ENCODE measurements around the gene DPEP2NB.

The DPEP2NB gene, protein sequence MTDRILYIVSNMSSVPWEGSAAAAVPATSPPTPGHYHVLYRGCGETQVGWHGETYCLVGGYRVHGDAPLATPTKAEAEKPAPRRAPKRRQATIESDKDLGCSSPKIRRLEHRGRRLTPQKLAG

DNA sequence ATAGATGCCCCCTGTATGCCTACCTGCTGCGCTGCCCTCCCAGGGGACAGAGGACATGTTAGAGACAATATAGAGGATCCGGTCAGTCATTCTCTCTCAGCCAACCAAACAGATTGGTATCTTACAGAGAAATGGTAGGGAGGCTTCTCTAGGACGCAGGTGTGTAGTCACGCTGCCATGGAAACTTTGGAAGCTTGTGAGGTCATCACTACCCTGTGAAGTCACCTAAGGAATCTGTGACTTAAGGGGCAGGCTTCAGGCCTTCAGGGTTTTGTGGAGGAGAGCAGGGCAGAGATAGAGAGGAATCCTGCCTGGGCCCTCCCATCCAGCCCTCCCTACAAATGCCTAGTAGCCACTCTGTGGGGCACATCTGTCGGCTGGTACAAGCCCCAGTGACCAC is at the start of gene DPEP2NB:
Gene DPEP2NB (minus strand): TSS at position 231 of the 400 bp plus-strand sequence. CDS start 141 bp downstream, at position 90.
- Histone ChIP-seq H4K20me1 (no peaks in the 10 kb centered on the region), H3K27me3 (no peaks in the 10 kb centered on the region), H3K4me2 (no peak within 1 kb of the TSS), H3K36me3 (no peaks in the 10 kb centered on the region), H3K4me1 (no peaks in the 10 kb centered on the region), H3K4me3 (no peak within 1 kb of the TSS), H3K27ac (no peak within 1 kb of the TSS), H3K9me3 (no peaks in the 10 kb centered on the region), H3K9ac (no peak within 1 kb of the TSS)
- TF ChIP-seq Cebpa-rat (IDR thresholded peaks at IDR 0.05) = no peak

DNA sequence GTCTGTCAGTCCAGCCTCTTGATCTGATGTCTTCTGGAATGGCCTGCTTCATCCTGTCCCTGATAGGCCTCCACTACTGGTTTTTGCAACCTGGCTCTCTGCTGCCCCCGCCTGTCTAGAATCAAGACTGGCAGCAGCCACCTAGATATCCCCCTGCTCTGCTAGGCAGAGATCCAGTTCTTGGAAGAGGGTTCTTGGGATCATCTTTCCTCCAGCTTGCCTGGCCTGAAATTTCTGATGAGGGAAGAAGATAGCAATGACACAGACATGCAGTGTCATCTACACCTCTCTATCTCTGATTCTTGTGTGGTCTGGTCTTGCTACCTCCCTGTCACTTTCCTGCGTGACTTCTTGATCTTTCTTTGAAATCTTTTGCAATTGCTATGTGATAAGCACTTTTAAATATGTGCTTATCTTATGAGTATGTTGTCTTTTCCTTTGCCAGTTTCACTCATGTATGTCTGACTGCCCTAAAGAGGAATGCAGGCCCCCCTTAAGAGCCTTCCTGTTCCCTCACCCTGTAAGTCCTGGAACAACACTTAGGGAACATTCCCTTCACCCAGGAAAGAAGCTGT is 49.2 kb upstream of the DPEP2NB start:
- H3K27me3 ChIP-seq = no peaks in the 10 kb centered on the region
- H3K4me1 ChIP-seq = peaks cover 21% of the 10 kb centered on the region
- H3K4me3 ChIP-seq = no peak overlapping the region
- H3K9me3 ChIP-seq = no peaks in the 10 kb centered on the region
- H4K20me1 ChIP-seq = peaks cover 26% of the 10 kb centered on the region
- H3K9ac ChIP-seq = no peak overlapping the region
- no peak overlapping the region for H3K4me2 ChIP-seq
- H3K36me3 ChIP-seq = peaks cover 76% of the 10 kb centered on the region
- no peak overlapping the region for H3K27ac ChIP-seq
- no peak for TF ChIP-seq Cebpa-rat (IDR thresholded peaks at IDR 0.05)

DNA sequence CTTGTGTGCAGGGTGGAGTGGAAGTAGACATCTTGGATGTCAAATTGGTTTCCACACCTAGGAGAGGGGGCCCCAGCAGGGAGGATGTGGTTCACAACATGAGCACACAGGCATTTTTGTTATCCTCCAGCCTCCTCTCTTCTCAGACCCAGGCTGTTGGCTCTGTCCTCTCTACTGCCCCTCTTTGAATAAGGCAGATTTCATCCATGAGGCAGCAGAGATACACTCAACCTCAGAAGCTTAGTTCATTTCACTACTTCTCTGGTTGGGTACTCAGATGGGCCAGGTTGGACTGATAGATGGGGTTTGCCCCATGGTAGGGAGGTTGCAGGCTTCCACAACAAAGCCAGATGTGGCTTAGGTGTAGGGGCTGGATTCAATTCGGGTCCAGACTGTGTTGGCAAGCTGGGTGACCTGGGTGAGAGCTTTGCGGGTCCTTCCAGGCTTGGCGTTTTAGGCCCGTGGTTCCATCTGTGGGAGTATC is 47.2 kb upstream of the DPEP2NB start:
- Histone ChIP-seq H3K4me1 (peaks cover 14% of the 10 kb centered on the region), H3K27ac (no peak overlapping the region)
- no peak for TF ChIP-seq Cebpa-rat (IDR thresholded peaks at IDR 0.05)

DNA sequence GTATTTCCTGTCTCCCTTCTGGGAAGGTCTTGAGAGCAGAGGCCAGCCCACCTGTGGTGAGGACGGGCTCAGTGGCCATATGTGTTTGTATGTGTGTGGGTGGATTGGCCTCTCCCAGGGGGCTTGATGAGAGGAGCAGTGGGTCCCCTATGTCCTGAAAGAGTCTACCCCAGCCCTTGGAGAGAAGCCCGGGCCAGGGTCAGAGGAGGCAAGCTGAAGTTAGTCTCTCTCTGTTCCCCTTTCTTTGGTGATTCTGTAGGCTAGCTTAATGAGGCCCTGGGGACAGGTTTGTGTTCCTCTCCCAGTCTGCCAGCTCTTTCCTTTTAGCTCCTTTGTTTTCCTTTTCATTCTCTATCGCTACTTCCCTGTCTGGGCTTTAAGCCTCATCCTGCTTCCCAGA is 45.7 kb upstream of the DPEP2NB start:
- Histone ChIP-seq H4K20me1 (peaks cover 13% of the 10 kb centered on the region; the same call in 1 of the 2 replicates), H3K4me1 (peaks cover 14% of the 10 kb centered on the region), H3K27ac (no peak overlapping the region)

More for the DNA sequence above, 47.2 kb upstream of the DPEP2NB start:
- Histone ChIP-seq H3K4me3 (no peak overlapping the region), H3K27me3 (no peaks in the 10 kb centered on the region), H3K9ac (no peak overlapping the region), H3K4me2 (no peak overlapping the region), H3K9me3 (no peaks in the 10 kb centered on the region), H4K20me1 (peaks cover 13% of the 10 kb centered on the region; the same call in 1 of the 2 replicates), H3K36me3 (peaks cover 80% of the 10 kb centered on the region)

DNA sequence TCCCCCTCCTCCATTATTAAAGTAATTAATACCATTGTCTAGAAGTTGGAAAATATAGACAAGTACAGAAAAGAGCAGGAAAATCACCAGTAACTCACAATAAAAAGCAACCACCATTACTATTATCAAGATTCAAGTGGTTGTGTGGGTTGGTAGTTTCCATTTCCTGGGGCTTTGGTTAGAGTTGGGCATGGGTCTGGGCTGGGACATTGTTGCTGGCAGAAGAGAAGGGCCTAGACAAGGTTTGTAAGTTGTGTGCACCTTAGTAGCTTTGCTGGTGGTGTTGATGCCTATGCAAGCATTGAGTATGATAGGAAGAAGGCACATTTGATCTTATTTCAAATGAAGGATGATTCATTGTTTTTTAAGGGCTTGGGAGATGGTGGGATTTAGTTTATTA is 44.1 kb upstream of the DPEP2NB start:
- Histone ChIP-seq H3K4me2 (no peak overlapping the region), H3K27ac (no peak overlapping the region), H3K9ac (no peak overlapping the region), H3K36me3 (peaks cover 78% of the 10 kb centered on the region), H3K4me3 (no peak overlapping the region), H3K27me3 (no peaks in the 10 kb centered on the region), H3K9me3 (no peaks in the 10 kb centered on the region), H3K4me1 (peaks cover 14% of the 10 kb centered on the region), H4K20me1 (0 out of 2 replicates have a peak, but pooled peaks cover 7% of the 10 kb centered on the region)
- TF ChIP-seq Cebpa-rat (IDR thresholded peaks at IDR 0.05) = no peak

More for the DNA sequence above, 45.7 kb upstream of the DPEP2NB start:
- Histone ChIP-seq H3K9me3 (no peaks in the 10 kb centered on the region), H3K27me3 (no peaks in the 10 kb centered on the region), H3K36me3 (peaks cover 78% of the 10 kb centered on the region), H3K4me3 (no peak overlapping the region), H3K4me2 (peak overlapping the region; percentile 47), H3K9ac (no peak overlapping the region)
- TF ChIP-seq Cebpa-rat (IDR thresholded peaks at IDR 0.05) = no peak

DNA sequence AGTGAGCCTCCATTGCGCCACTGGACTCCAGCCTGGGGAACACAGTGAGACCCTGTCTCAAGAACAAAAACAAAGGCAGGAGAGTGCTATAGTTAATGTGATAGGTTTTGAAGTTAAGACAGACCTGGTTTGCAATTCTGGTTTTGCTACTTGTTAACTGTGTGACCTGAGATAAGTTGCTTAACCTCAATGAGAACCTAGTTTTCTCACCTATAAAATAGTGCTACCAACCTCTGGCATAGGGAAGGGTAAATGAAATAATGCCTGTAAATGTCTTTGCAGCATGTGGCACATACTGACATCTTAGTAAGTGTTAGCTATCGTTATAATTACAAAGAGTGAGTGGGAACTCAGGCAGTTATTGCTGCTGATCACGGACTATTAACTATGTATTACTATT is 39.7 kb upstream of the DPEP2NB start:
- peaks cover 88% of the 10 kb centered on the region for H3K36me3 ChIP-seq
- H4K20me1 ChIP-seq = no peaks in the 10 kb centered on the region

DNA sequence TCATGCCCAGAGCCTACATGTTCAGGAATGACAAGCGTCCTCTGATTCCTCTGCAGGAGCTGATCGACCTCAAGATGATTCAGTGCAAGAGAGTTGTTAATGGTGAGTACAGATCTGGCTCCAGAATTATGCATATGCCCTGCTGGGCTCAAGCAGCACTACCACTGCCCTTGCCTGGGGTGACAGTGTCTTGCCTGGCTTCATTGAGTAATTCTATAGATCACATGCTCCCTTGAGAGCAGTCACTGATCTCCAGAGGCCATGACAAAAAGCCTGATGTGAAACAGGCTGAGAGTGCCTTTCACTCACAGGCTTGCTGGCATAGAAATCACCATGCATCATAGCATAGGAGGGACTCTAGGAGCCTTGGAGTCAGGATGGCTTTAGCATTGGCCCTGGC is 33.7 kb upstream of the DPEP2NB start:
- no peaks in the 10 kb centered on the region for H3K27me3 ChIP-seq
- no peak overlapping the region for H3K27ac ChIP-seq
- H3K4me3 ChIP-seq = no peak overlapping the region
- H3K4me1 ChIP-seq = no peaks in the 10 kb centered on the region
- H3K9ac ChIP-seq = no peak overlapping the region
- H3K9me3 ChIP-seq = no peaks in the 10 kb centered on the region
- TF ChIP-seq Cebpa-rat (IDR thresholded peaks at IDR 0.05) = no peak
- peaks cover 89% of the 10 kb centered on the region for H3K36me3 ChIP-seq
- no peak overlapping the region for H3K4me2 ChIP-seq
- no peaks in the 10 kb centered on the region for H4K20me1 ChIP-seq

More for the DNA sequence above, 39.7 kb upstream of the DPEP2NB start:
- Histone ChIP-seq H3K9me3 (no peaks in the 10 kb centered on the region), H3K4me2 (no peak overlapping the region), H3K9ac (no peak overlapping the region), H3K4me1 (no peaks in the 10 kb centered on the region), H3K4me3 (no peak overlapping the region), H3K27ac (no peak overlapping the region), H3K27me3 (no peaks in the 10 kb centered on the region)
- TF ChIP-seq Cebpa-rat (IDR thresholded peaks at IDR 0.05) = no peak

GRCh38 chr16:68047987-68048386 is 32.3 kb upstream of the DPEP2NB start:
- no peaks in the 10 kb centered on the region for H3K9me3 ChIP-seq
- no peak overlapping the region for H3K27ac ChIP-seq
- no peak for TF ChIP-seq Cebpa-rat (IDR thresholded peaks at IDR 0.05)
- H3K4me2 ChIP-seq = no peak overlapping the region
- no peaks in the 10 kb centered on the region for H3K27me3 ChIP-seq
- no peak overlapping the region for H3K4me3 ChIP-seq
- H4K20me1 ChIP-seq = no peaks in the 10 kb centered on the region
- H3K4me1 ChIP-seq = no peaks in the 10 kb centered on the region
- peaks cover 87% of the 10 kb centered on the region for H3K36me3 ChIP-seq
- no peak overlapping the region for H3K9ac ChIP-seq

DNA sequence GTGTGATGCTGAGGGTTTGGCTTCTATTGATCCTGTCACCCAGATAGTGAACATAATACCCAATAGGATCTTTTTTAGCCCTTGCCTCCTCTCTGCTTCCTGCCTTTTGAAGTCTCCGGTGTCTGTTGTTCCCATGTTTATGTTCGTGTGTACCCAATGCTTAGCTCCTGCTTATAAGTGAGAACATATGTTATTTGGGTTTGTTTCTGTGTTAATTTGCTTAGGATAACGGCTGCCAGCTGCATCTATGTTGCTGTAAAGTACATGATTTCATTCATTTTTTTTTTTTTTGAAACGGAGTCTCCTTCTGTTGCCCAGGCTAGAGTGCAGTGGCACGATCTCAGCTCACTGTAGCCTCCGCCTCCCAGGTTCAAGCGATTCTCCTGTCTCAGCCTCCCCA is 30.4 kb upstream of the DPEP2NB start:
- Histone ChIP-seq H3K9ac (no peak overlapping the region), H4K20me1 (0 out of 2 replicates have a peak, but pooled peaks cover 1% of the 10 kb centered on the region), H3K36me3 (peaks cover 86% of the 10 kb centered on the region), H3K4me1 (no peaks in the 10 kb centered on the region), H3K27ac (no peak overlapping the region), H3K4me2 (no peak overlapping the region), H3K4me3 (no peak overlapping the region), H3K9me3 (no peaks in the 10 kb centered on the region), H3K27me3 (no peaks in the 10 kb centered on the region)
- TF ChIP-seq Cebpa-rat (IDR thresholded peaks at IDR 0.05) = no peak

- H3K27me3 ChIP-seq = no peaks in the 10 kb centered on the region
- H3K4me1 ChIP-seq = no peaks in the 10 kb centered on the region
- no peak overlapping the region for H3K9ac ChIP-seq
- H3K9me3 ChIP-seq = no peaks in the 10 kb centered on the region
- H3K4me2 ChIP-seq = no peak overlapping the region
- H3K36me3 ChIP-seq = peaks cover 80% of the 10 kb centered on the region
- no peak overlapping the region for H3K4me3 ChIP-seq
- no peak overlapping the region for H3K27ac ChIP-seq
- 0 out of 2 replicates have a peak, but pooled peaks cover 6% of the 10 kb centered on the region for H4K20me1 ChIP-seq
- no peak for TF ChIP-seq Cebpa-rat (IDR thresholded peaks at IDR 0.05)
Measured at GRCh38 chr16:68041783-68042182, 26.1 kb upstream of the DPEP2NB start.

Data from BLaER1 (cell line).